Lower lobe of right lung (tissue), 2 donors: ENCODE results near the gene NAT10. TPM values are rescaled to one million over a fixed set of nuclear protein-coding genes. Genes with fewer than 3 reads are reported as not detected.
A peak's percentile ranks its signal among the peaks of the same experiment; 100 is the strongest.

Experiments
- ATAC-seq, 2 donors: fragments of 200-7000 bp; cut with Tn5 transposase; one replicate each; pipeline ENCODE4 v1.9.1; 2020 to 2022; ENCODE audit warnings: mild to moderate bottlenecking in 2 of 2, moderate library complexity in 2 of 2
- DNase-seq: peaks from one replicate; pipeline ENCODE4 v3.0.0-alpha.2; 2020
- H3K27ac ChIP-seq: fragments of 200-600 bp; one replicate; pipeline ENCODE4 v1.8.0; 2022
- H3K27me3 ChIP-seq: fragments of 200-600 bp; one replicate; pipeline ENCODE4 v1.8.0; 2022; ENCODE audit warnings: low read depth
- H3K36me3 ChIP-seq: fragments of 200-600 bp; one replicate; pipeline ENCODE4 v1.8.0; 2022; ENCODE audit warnings: mild to moderate bottlenecking
- H3K4me1 ChIP-seq: fragments of 200-600 bp; one replicate; pipeline ENCODE4 v1.8.0; 2022
- H3K4me3 ChIP-seq: fragments of 200-600 bp; one replicate; pipeline ENCODE4 v1.8.0; 2022; ENCODE audit warnings: mild to moderate bottlenecking
- H3K9me3 ChIP-seq: fragments of 200-600 bp; one replicate; pipeline ENCODE4 v1.8.0; 2022
- intact Hi-C: fragments of 100-400 bp; cut with DNase I; formaldehyde crosslinking; loops from one replicate; pipeline ENCODE4 v1.11.0; 2022
- total RNA-seq: library from RNA; stranded (reverse); fragmentation: NEBNext Ultra II Directional; extraction: Animal tissue kit (Norgen Biotek cat#: 25700); gene quantifications from one replicate; pipeline ENCODE4 v1.2.1, GENCODE V29; 2021
- TF ChIP-seq, protein P1 (sequence below): fragments of 200-600 bp; IDR thresholded peaks from one replicate; pipeline ENCODE4 v1.8.0; 2022; ENCODE audit warnings: antibody characterized with exemption, mild to moderate bottlenecking
- donor health status: DM: no; HTN: yes; CAD: no; lungs with severe emphysema.

NAT10 gene
- total RNA-seq, 1 donor from 2014 or later, result 37.3 TPM

DNA sequence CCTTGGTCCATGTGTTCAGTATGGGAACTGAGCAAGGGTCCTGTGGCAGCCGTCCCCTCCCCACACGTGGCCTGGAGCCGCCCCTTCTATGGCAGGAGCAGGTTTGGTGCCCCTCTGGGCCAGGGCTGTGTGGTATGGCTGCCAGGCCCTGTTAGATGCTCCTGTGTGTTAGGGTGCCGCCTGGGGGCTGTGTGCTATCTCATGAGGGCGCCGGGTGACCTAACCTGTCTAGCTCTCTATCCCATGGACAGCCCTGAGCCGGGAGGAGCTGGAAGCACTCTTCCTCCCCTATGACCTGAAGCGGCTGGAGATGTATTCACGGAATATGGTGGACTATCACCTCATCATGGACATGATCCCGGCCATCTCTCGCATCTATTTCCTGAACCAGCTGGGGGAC is 34.7 kb downstream of the NAT10 start:
- H3K36me3 ChIP-seq, result peaks cover 99% of the 10 kb centered on the region
- intact Hi-C loops, result no loop called here
- no peaks in the 10 kb centered on the region for H3K4me1 ChIP-seq
- H3K27me3 ChIP-seq, result no peaks in the 10 kb centered on the region
- no peaks in the 10 kb centered on the region for H3K9me3 ChIP-seq
- TF ChIP-seq, protein P1, sequence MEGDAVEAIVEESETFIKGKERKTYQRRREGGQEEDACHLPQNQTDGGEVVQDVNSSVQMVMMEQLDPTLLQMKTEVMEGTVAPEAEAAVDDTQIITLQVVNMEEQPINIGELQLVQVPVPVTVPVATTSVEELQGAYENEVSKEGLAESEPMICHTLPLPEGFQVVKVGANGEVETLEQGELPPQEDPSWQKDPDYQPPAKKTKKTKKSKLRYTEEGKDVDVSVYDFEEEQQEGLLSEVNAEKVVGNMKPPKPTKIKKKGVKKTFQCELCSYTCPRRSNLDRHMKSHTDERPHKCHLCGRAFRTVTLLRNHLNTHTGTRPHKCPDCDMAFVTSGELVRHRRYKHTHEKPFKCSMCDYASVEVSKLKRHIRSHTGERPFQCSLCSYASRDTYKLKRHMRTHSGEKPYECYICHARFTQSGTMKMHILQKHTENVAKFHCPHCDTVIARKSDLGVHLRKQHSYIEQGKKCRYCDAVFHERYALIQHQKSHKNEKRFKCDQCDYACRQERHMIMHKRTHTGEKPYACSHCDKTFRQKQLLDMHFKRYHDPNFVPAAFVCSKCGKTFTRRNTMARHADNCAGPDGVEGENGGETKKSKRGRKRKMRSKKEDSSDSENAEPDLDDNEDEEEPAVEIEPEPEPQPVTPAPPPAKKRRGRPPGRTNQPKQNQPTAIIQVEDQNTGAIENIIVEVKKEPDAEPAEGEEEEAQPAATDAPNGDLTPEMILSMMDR, result no peak
- no peak for ATAC-seq
- peak; percentile 30 for DNase-seq
- no peak overlapping the region for H3K27ac ChIP-seq
- no peak overlapping the region for H3K4me3 ChIP-seq

DNA sequence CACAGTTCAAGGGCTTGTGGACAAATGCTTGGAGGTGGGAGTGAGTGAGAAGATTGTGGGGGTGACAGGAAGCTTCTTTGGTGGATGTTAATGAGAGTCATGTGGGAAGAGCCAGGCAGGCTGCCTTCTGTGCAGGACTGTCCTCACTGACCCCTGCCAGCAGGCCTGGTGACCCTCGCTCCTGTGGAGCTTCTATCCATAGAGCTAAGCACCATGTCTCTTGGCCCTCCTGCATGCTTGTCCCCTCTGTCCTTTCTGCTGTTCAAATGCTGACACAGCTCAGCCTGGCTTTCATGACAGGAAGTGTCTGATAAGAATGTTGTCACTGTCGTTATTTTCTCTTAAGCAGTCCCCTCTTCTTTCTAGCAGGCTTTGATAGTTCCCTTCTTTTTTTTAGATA is 37.6 kb downstream of the NAT10 start:
- H3K4me1 ChIP-seq, result no peaks in the 10 kb centered on the region
- TF ChIP-seq, protein P1, result no peak
- no peaks in the 10 kb centered on the region for H3K27me3 ChIP-seq
- no peak overlapping the region for H3K4me3 ChIP-seq
- no peak for ATAC-seq
- no peaks in the 10 kb centered on the region for H3K9me3 ChIP-seq
- peaks cover 99% of the 10 kb centered on the region for H3K36me3 ChIP-seq
- DNase-seq, result peak; percentile 11
- no peak overlapping the region for H3K27ac ChIP-seq
- intact Hi-C loops, result no loop called here

DNA sequence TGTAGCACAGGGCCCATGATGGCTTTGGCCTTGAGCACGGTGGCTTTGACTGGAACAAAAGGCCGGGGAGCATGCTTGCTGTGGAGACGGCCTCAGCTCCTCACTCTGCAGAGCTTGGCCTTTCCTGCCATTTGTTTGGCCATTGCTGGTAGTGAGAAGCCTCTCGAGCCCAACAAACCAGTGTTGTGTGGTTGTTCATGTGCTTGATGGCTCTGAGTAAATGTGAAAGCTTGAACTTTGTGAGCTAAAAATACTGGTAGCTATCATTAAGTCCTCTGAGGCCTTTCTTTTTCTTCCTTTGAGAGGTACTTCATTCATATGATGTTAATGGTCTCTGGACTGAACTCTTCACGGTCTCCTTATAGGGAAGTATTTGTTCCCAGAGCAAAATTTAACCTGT is 39.6 kb downstream of the NAT10 start:
- intact Hi-C loops, result no loop called here
- H3K9me3 ChIP-seq, result no peaks in the 10 kb centered on the region
- H3K4me1 ChIP-seq, result no peaks in the 10 kb centered on the region
- no peak overlapping the region for H3K4me3 ChIP-seq
- H3K36me3 ChIP-seq, result peaks cover 99% of the 10 kb centered on the region
- ATAC-seq, result no peak
- H3K27me3 ChIP-seq, result no peaks in the 10 kb centered on the region
- TF ChIP-seq, protein P1, result no peak
- DNase-seq, result no peak
- no peak overlapping the region for H3K27ac ChIP-seq

DNA sequence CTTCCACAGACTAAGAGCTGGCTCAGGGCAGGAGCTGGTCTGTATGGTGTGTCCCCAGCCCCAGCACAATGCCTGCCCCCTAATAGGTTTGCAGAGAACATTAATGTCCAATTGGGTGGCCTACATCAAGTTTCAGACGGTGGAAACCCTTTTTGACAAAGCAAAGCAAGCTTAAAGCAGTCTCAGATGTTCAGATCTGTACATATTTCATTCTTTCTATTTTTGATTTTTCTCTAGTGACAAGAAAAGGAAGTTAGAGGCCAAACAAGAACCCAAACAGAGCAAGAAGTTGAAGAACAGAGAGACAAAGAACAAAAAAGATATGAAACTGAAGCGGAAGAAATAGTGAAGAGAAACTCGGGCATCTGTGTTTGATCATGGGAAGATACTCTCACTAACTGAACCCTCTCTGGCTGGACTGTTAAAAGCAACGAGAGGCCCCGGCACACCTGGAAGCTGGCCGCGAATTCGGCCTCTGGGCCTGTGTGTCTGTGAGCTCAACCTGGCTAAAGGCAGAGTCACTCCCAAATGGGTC is 40.5 kb downstream of the NAT10 start:
- DNase-seq (no peak), ATAC-seq (no peak)
- H3K4me3 ChIP-seq, result no peak overlapping the region
- no peaks in the 10 kb centered on the region for H3K9me3 ChIP-seq
- intact Hi-C loops, result no loop called here
- H3K27me3 ChIP-seq, result no peaks in the 10 kb centered on the region
- H3K36me3 ChIP-seq, result peaks cover 90% of the 10 kb centered on the region
- H3K27ac ChIP-seq, result no peak overlapping the region
- TF ChIP-seq, protein P1, result no peak
- peaks cover 4% of the 10 kb centered on the region for H3K4me1 ChIP-seq

DNA sequence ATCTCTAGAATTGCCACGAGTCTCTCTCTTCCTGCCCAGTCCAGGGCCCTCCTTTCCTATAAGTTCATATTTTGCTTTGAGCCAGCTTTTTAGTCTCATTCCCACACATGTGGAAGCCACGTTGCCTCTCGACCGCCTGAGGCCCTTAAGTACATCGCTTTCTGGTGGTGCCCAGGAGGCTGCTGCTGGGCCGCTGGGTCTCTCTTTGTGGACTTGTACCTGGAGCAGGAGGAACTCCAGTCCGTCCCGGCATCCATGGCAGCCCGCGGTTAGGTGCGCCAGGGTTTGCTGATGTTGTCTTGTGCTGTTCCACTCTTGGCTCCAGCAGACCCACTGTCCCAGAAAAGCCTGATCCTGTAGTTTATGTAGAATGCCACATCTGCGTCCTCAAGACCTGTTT is 41.0 kb downstream of the NAT10 start:
- intact Hi-C loops, result no loop called here
- no peak overlapping the region for H3K27ac ChIP-seq
- H3K9me3 ChIP-seq, result no peaks in the 10 kb centered on the region
- peaks cover 87% of the 10 kb centered on the region for H3K36me3 ChIP-seq
- DNase-seq (peak; percentile 42), ATAC-seq (no peak)
- TF ChIP-seq, protein P1, result no peak
- no peaks in the 10 kb centered on the region for H3K27me3 ChIP-seq
- H3K4me3 ChIP-seq, result no peak overlapping the region
- peaks cover 4% of the 10 kb centered on the region for H3K4me1 ChIP-seq

DNA sequence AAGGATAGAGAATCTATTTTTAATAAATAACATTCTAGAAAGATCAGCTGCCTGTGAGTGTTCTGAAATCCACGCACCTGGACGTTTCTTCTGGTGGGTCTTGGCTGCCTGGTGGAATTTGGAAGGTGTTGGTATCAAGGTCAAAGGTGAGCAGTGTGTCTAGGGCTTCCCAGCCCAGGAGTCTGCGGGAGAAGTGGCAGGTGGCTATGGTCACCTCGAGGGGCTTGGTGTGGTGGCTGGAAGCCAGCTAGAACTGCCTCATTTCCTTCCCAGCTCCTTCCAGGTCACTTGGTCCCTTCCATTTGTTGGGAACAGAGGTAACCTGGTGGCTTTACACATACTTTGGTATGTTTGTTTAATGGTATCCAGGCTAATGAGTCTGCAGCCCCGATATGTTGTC is 41.4 kb downstream of the NAT10 start:
- Histone ChIP-seq H3K36me3 (peaks cover 82% of the 10 kb centered on the region), H3K27ac (no peak overlapping the region), H3K4me3 (no peak overlapping the region), H3K9me3 (no peaks in the 10 kb centered on the region), H3K27me3 (no peaks in the 10 kb centered on the region), H3K4me1 (peaks cover 4% of the 10 kb centered on the region)
- DNase-seq (peak; percentile 6), ATAC-seq (no peak)
- intact Hi-C loops, result no loop called here
- TF ChIP-seq, protein P1, result no peak
